HUES48 (cell line): ENCODE results near the gene RPH3AL.

Experiments used
- H3K27ac ChIP-seq: one replicate; pipeline ENCODE4 v1.7.0; 2013; ENCODE audit warnings: low read depth, low read length, inconsistent platforms
- H3K27me3 ChIP-seq: 2 replicates; pipeline ENCODE4 v1.6.1; 2013; ENCODE audit warnings: mild to moderate bottlenecking, low read length; ENCODE audit not compliant: control insufficient read depth, insufficient read depth
- H3K36me3 ChIP-seq: 2 replicates; pipeline ENCODE4 v1.6.1; 2013; ENCODE audit warnings: low read length; ENCODE audit not compliant: control insufficient read depth, insufficient read depth
- H3K4me1 ChIP-seq: 2 replicates; pipeline ENCODE4 v1.6.1; 2013; ENCODE audit warnings: mild to moderate bottlenecking, low read length; ENCODE audit not compliant: control insufficient read depth, insufficient read depth
- H3K4me3 ChIP-seq: 2 replicates; pipeline ENCODE4 v1.5.1; 2013; ENCODE audit warnings: mild to moderate bottlenecking, low read depth, low read length
- H3K9ac ChIP-seq: 2 replicates; pipeline ENCODE4 v1.6.1; 2013; ENCODE audit warnings: mild to moderate bottlenecking, low read depth, low read length, moderate library complexity
- H3K9me3 ChIP-seq: 2 replicates; pipeline ENCODE4 v1.6.1; 2013; ENCODE audit warnings: low read length; ENCODE audit not compliant: control insufficient read depth, insufficient read depth

Gene RPH3AL

GRCh38 chr17:352421-353212, at the start of gene RPH3AL:
Gene RPH3AL (minus strand): TSS chr17:352807. CDS start chr17:327543, 25,264 bp downstream.
- H3K9me3 ChIP-seq: peaks cover 22% of the 10 kb centered on the region
- H3K4me3 ChIP-seq: no peak within 1 kb of the TSS
- H3K4me1 ChIP-seq: peaks cover 6% of the 10 kb centered on the region; the same call in 1 of the 2 replicates
- peak within 1 kb of the TSS; percentile 78 for H3K27ac ChIP-seq
- no peak within 1 kb of the TSS for H3K9ac ChIP-seq
- H3K36me3 ChIP-seq: no peaks in the 10 kb centered on the region
- no peaks in the 10 kb centered on the region for H3K27me3 ChIP-seq

- H3K27ac ChIP-seq: no peak overlapping the region
- no peak overlapping the region for H3K4me3 ChIP-seq
- H3K9ac ChIP-seq: no peak overlapping the region
- H3K9me3 ChIP-seq: no peaks in the 10 kb centered on the region
- no peaks in the 10 kb centered on the region for H3K4me1 ChIP-seq
- H3K36me3 ChIP-seq: no peaks in the 10 kb centered on the region
- H3K27me3 ChIP-seq: no peaks in the 10 kb centered on the region
These were observed 47.6 kb upstream of the RPH3AL start for GRCh38 chr17:400257-400656.

GRCh38 chr17:396788-397187, 44.2 kb upstream of the RPH3AL start:
- H3K27me3 ChIP-seq: no peaks in the 10 kb centered on the region
- no peaks in the 10 kb centered on the region for H3K9me3 ChIP-seq
- no peak overlapping the region for H3K27ac ChIP-seq
- no peaks in the 10 kb centered on the region for H3K36me3 ChIP-seq
- H3K9ac ChIP-seq: no peak overlapping the region
- no peak overlapping the region for H3K4me3 ChIP-seq
- no peaks in the 10 kb centered on the region for H3K4me1 ChIP-seq

GRCh38 chr17:395974-396373, 43.4 kb upstream of the RPH3AL start:
- no peaks in the 10 kb centered on the region for H3K36me3 ChIP-seq
- no peaks in the 10 kb centered on the region for H3K9me3 ChIP-seq
- H3K4me3 ChIP-seq: no peak overlapping the region
- H3K4me1 ChIP-seq: no peaks in the 10 kb centered on the region
- H3K27ac ChIP-seq: no peak overlapping the region
- no peaks in the 10 kb centered on the region for H3K27me3 ChIP-seq
- H3K9ac ChIP-seq: no peak overlapping the region

GRCh38 chr17:395179-395578, 42.6 kb upstream of the RPH3AL start:
- Histone ChIP-seq H3K36me3 (no peaks in the 10 kb centered on the region), H3K27me3 (no peaks in the 10 kb centered on the region), H3K4me1 (no peaks in the 10 kb centered on the region), H3K9me3 (no peaks in the 10 kb centered on the region), H3K27ac (no peak overlapping the region), H3K9ac (no peak overlapping the region), H3K4me3 (no peak overlapping the region)

GRCh38 chr17:394718-395095, 42.1 kb upstream of the RPH3AL start:
- Histone ChIP-seq H3K9me3 (no peaks in the 10 kb centered on the region), H3K27ac (no peak overlapping the region), H3K4me3 (no peak overlapping the region), H3K4me1 (no peaks in the 10 kb centered on the region), H3K9ac (no peak overlapping the region), H3K36me3 (no peaks in the 10 kb centered on the region), H3K27me3 (no peaks in the 10 kb centered on the region)

GRCh38 chr17:393806-394717, 41.5 kb upstream of the RPH3AL start:
- Histone ChIP-seq H3K4me1 (no peaks in the 10 kb centered on the region), H3K36me3 (no peaks in the 10 kb centered on the region), H3K9me3 (no peaks in the 10 kb centered on the region), H3K9ac (no peak overlapping the region), H3K27ac (no peak overlapping the region), H3K4me3 (no peak overlapping the region), H3K27me3 (no peaks in the 10 kb centered on the region)

GRCh38 chr17:391850-392249, 39.2 kb upstream of the RPH3AL start:
- H3K27ac ChIP-seq: no peak overlapping the region
- no peak overlapping the region for H3K9ac ChIP-seq
- no peaks in the 10 kb centered on the region for H3K9me3 ChIP-seq
- H3K4me3 ChIP-seq: no peak overlapping the region
- no peaks in the 10 kb centered on the region for H3K36me3 ChIP-seq
- H3K27me3 ChIP-seq: no peaks in the 10 kb centered on the region
- peaks cover under 1% of the 10 kb centered on the region; the same call in 1 of the 2 replicates for H3K4me1 ChIP-seq

GRCh38 chr17:390025-390424, 37.4 kb upstream of the RPH3AL start:
- no peak overlapping the region for H3K9ac ChIP-seq
- H3K27me3 ChIP-seq: peaks cover 8% of the 10 kb centered on the region; the same call in 1 of the 2 replicates
- no peaks in the 10 kb centered on the region for H3K9me3 ChIP-seq
- no peak overlapping the region for H3K4me3 ChIP-seq
- no peak overlapping the region for H3K27ac ChIP-seq
- no peaks in the 10 kb centered on the region for H3K36me3 ChIP-seq
- H3K4me1 ChIP-seq: peaks cover 4% of the 10 kb centered on the region; the same call in 1 of the 2 replicates

- Histone ChIP-seq H3K9me3 (no peaks in the 10 kb centered on the region), H3K27ac (no peak overlapping the region), H3K4me3 (no peak overlapping the region), H3K27me3 (peaks cover 25% of the 10 kb centered on the region), H3K4me1 (peaks cover 17% of the 10 kb centered on the region), H3K9ac (no peak overlapping the region), H3K36me3 (no peaks in the 10 kb centered on the region)
These were observed 35.5 kb upstream of the RPH3AL start for GRCh38 chr17:388087-388486.
